Measurements from ENCODE around the gene PCDHA5.
"Not testable (repeated sequence)": the region's sequence is repeated elsewhere in the genome, so short reads cannot be mapped to it uniquely, and the experiment has no call there.

PCDHA5 gene

DNA sequence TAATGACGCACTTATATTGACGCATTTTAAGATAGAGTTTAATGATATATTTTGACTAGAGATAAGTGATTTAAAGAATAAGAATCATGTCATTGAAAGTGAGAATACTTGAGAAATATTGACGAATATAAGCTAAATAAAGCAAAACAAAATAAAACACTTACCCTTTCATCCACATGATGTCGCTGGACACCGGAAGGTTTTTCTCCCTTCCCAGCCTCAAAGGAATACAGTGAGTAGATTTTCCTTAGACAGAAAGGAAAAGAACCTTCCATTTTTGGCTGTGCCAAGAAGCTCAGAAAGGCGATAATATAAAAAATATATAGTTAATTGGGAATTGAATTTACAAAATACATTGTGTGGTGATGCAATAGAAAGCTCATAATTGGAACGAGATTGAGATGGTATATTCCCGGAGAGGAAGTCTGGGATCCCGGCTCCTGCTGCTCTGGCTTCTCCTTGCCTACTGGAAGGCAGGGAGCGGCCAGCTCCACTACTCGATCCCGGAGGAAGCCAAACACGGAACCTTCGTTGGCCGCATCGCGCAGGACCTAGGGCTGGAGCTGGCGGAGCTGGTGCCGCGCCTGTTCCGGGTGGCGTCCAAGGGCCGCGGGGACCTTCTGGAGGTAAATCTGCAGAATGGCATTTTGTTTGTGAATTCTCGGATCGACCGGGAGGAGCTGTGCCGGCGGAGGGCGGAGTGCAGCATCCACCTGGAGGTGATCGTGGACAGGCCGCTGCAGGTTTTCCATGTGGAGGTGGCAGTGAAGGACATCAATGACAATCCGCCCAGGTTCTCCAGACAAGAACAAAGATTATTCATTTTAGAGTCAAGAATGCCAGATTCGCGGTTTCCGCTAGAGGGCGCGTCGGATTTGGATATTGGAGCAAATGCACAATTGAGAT, at the start of gene PCDHA5:
PCDHA5 (plus strand) TSS at position 239 of the 906 bp plus-strand sequence.
- no peak for DNase-seq

GRCh38 chr5:140780512-140780911, 40.9 kb upstream of the PCDHA5 start:
- no peak for DNase-seq

GRCh38 chr5:140785905-140786686, 35.3 kb upstream of the PCDHA5 start, which contains the start of gene PCDHA1:
Gene PCDHA1 (plus strand): TSS chr5:140786140.
- peak; percentile 52 to 54 for DNase-seq

DNA sequence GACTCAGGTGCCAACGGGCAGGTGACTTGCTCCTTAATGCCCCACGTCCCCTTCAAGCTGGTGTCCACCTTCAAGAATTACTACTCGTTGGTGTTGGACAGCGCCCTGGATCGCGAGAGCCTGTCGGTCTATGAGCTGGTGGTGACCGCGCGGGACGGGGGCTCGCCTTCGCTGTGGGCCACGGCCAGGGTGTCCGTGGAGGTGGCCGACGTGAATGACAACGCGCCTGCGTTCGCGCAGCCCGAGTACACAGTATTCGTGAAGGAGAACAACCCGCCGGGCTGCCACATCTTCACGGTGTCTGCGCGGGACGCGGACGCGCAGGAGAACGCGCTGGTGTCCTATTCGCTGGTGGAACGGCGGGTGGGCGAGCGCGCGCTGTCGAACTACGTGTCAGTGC, 34.0 kb upstream of the PCDHA5 start:
- DNase-seq: not testable (repeated sequence)

DNA sequence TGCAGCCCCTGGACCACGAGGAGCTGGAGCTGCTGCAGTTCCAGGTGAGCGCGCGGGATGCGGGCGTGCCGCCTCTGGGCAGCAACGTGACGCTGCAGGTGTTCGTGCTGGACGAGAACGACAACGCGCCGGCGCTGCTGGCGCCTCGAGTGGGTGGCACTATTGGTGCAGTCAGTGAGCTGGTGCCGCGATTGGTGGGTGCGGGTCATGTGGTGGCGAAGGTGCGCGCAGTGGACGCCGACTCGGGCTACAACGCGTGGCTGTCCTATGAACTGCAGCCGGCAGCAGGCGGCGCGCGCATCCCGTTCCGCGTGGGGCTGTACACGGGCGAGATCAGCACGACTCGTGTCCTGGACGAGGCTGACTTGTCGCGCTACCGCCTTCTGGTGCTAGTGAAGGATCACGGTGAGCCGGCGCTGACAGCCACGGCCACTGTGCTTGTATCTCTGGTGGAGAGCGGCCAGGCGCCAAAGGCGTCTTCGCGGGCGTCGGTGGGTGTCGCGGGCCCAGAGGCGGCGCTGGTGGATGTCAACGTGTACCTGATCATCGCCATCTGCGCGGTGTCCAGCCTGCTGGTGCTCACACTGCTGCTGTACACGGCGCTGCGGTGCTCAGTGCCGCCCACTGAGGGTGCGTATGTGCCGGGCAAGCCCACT, 33.4 kb upstream of the PCDHA5 start:
- not testable (repeated sequence) for DNase-seq

DNA sequence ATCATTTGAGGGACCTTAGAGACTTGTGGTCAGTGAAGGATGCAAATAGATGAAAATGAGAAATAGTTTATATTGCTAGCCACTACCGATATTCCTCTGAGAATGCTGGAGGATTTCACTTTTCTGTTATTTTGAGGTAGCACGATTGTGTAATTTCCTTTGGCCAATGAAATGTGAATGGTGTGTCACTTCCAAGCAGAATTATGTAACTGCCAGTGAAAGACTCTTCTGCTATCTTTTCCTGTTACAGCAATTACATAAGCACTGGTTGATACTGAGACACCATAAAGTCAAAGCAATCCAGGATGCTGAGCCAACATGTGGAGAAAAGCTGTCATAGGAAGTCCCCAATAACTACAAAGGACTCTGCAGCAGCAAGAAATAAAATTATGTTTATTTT, 30.3 kb upstream of the PCDHA5 start:
- peak; percentile 77 to 78 for DNase-seq

GRCh38 chr5:140794595-140795258, 26.7 kb upstream of the PCDHA5 start, which contains the start of gene PCDHA2:
Gene PCDHA2 (plus strand): TSS chr5:140794852.
- DNase-seq: peak in 1 of 2 experiments; percentile 1

DNA sequence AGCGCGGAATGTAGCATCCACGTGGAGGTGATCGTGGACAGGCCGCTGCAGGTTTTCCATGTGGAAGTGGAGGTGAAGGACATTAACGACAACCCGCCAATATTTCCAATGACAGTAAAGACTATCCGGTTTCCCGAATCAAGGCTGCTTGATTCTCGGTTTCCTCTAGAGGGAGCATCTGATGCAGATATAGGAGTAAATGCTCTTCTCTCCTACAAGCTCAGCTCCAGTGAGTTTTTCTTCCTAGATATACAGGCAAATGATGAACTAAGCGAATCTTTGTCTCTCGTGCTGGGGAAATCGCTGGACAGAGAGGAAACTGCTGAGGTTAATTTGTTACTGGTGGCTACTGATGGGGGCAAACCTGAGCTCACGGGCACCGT, 26.2 kb upstream of the PCDHA5 start:
- DNase-seq: no peak

DNA sequence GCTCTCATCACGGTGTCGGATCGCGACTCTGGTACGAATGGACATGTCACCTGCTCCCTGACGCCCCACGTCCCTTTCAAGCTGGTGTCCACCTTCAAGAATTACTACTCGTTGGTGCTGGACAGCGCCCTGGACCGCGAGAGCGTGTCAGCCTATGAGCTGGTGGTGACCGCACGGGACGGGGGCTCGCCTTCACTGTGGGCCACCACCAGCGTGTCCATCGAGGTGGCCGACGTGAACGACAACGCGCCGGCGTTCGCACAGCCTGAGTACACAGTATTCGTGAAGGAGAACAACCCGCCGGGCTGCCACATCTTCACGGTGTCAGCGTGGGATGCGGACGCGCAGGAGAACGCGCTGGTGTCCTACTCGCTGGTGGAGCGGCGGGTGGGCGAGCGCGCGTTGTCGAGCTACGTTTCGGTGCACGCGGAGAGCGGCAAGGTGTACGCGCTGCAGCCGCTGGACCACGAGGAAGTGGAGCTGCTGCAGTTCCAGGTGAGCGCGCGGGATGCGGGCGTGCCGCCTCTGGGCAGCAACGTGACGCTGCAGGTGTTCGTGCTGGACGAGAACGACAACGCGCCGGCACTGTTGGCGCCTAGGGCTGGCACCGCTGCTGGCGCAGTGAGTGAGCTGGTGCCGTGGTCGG, 25.2 kb upstream of the PCDHA5 start:
- not testable (repeated sequence) for DNase-seq

- no peak for DNase-seq
Measured at GRCh38 chr5:140796718-140797095, 24.7 kb upstream of the PCDHA5 start.

DNA sequence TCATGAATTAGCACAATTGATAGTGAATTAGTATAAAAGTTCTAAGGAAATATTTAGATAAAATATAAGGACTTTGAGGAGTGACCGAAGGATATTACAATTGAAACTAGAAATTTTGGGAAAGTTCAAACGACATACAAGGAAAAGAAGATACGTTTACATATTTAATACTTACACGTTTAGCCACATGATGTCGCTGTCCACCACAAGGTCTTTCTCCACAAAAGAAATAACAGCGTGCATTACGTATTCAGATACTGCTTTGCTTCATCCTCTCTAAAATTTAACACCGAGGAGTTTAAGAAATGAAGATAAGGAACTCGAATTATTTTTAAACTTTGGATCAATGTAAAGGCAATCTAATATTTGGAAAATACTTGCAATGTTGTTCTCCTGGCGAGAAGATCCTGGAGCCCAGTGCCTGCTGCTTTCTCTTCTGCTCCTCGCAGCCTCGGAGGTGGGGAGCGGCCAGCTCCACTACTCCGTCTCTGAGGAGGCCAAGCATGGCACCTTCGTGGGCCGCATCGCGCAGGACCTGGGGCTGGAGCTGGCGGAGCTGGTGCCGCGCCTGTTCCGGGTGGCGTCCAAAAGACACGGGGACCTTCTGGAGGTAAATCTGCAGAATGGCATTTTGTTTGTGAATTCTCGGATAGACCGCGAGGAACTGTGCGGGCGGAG, 20.5 kb upstream of the PCDHA5 start, which contains the start of gene PCDHA3:
PCDHA3 (plus strand) TSS at position 242 of the 678 bp plus-strand sequence.
- DNase-seq: no peak

DNA sequence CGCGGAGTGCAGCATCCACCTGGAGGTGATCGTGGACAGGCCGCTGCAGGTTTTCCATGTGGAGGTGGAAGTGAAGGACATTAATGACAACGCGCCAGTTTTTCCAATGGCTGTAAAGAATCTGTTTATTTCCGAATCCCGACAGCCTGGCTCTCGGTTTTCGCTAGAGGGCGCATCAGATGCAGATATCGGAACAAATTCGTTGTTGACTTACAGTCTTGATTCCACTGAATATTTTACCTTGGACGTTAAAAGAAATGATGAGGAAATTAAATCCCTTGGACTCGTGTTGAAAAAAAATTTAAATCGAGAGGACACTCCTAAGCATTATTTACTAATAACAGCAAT, 19.9 kb upstream of the PCDHA5 start:
- DNase-seq: no peak

GRCh38 chr5:140802381-140802780, 19.0 kb upstream of the PCDHA5 start:
- DNase-seq: not testable (repeated sequence)

GRCh38 chr5:140802781-140803271, 18.6 kb upstream of the PCDHA5 start:
- no peak for DNase-seq

DNA sequence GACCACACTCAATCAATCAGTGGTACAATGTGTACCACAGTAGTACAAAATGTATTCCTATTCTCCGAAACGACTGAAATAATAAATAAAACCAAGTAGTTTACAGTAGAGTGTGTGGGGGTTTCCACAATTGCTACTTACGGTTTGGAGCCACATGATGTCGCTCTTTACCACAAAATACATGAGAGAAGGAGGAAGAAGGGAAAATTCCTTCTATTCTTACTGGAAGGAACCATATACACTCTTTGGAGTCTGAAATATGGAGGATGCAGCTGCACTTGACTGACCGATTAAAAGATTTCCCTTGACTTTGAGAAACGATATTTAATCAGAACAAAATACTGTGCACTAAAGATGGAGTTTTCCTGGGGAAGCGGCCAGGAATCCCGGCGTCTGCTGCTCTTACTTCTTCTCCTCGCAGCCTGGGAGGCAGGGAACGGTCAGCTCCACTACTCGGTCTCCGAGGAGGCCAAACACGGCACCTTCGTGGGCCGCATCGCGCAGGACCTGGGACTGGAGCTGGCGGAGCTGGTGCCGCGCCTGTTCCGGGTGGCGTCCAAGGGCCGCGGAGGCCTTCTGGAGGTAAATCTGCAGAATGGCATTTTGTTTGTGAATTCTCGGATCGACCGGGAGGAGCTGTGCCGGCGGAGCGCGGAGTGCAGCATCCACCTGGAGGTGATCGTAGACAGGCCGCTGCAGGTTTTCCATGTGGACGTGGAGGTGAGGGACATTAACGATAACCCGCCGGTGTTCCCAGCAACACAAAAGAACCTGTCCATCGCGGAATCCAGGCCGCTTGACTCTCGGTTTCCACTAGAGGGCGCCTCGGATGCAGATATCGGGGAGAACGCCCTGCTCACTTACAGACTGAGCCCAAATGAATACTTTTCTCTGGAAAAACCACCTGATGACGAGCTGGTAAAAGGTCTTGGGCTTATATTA, 14.3 kb upstream of the PCDHA5 start, which contains the start of gene PCDHA4:
PCDHA4 (plus strand) TSS at position 235 of the 942 bp plus-strand sequence.
- no peak for DNase-seq

DNA sequence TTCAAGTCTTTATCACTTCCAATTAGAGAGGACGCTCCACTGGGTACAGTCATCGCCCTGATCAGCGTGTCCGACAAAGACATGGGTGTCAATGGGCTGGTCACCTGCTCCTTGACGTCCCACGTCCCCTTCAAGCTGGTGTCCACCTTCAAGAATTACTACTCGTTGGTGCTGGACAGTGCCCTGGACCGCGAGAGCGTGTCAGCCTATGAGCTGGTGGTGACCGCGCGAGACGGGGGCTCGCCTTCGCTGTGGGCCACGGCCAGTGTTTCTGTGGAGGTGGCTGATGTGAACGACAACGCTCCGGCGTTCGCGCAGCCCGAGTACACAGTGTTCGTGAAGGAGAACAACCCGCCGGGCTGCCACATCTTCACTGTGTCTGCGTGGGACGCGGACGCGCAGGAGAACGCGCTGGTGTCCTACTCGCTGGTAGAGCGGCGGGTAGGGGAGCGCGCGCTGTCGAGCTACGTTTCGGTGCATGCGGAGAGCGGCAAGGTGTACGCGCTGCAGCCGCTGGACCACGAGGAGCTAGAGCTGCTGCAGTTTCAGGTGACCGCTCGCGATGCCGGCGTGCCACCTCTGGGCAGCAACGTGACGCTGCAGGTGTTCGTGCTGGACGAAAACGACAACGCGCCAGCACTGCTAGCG, 13.0 kb upstream of the PCDHA5 start:
- DNase-seq: not testable (repeated sequence)

DNA sequence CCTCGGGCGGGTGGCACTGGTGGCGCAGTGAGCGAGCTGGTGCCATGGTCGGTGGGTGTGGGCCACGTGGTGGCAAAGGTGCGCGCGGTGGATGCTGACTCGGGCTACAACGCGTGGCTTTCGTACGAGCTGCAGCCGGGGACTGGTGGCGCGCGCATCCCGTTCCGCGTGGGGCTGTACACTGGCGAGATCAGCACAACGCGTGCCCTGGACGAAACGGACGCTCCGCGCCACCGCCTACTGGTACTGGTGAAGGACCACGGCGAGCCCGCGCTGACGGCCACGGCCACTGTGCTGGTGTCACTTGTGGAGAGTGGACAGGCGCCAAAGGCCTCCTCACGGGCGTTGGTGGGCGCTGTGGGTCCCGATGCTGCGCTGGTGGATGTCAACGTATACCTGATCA, 12.5 kb upstream of the PCDHA5 start:
- no peak for DNase-seq

DNA sequence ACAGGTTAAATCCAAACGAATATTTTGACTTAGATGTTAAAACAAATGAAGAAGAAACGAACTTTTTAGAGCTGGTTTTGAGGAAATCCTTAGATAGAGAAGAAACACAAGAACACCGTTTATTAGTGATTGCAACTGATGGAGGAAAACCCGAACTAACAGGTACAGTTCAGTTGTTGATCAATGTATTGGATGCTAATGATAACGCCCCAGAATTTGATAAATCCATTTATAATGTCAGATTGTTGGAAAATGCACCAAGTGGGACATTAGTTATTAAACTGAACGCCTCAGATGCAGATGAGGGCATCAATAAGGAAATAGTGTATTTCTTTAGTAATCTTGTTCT, 842 bp downstream of the PCDHA5 start:
- no peak for DNase-seq

DNA sequence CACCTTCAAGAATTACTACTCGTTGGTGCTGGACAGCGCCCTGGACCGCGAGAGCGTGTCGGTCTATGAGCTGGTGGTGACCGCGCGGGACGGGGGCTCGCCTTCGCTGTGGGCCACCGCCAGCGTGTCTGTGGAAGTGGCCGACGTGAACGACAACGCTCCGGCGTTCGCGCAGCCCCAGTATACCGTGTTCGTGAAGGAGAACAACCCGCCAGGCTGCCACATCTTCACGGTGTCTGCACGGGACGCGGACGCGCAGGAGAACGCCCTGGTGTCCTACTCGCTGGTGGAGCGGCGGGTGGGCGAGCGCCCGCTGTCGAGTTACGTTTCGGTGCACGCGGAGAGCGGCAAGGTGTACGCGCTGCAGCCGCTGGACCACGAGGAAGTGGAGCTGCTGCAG, 1.6 kb downstream of the PCDHA5 start:
- DNase-seq: not testable (repeated sequence)

GRCh38 chr5:140823475-140823874, 2.1 kb downstream of the PCDHA5 start:
- no peak for DNase-seq

Measured in AML-193 (cell line).